SKM-1 treated with dmso at 0.1 percent for 144 hours (cell line): ENCODE data around the gene HERPUD2.
"Not testable (repeated sequence)": the region's sequence is repeated elsewhere in the genome, so short reads cannot be mapped to it uniquely, and the experiment has no call there.

Experiments used
- DNase-seq: peaks from one replicate; lab custom pipeline; 2025; ENCODE audit not compliant: unreplicated experiment; lab: John Stamatoyannopoulos, UW

HERPUD2 gene

DNA sequence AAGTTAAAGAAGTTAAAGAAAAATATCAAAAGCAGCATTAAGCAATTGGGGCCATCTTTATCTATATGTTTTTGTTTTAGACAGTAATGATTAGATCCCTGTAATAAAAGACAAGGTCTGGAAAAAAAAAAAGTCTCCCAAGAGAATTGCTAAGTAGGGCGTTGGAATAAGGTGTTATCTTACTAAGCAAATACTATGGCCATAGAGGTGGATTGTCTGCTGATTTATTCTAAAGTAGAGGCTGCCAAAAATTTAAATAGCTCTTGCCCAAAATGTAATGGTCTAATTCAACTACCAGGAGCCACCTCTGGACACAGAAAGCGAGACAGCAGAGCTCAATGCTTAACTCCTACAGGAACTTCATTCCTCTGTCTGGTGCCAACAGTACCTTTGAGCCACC is 71.6 kb downstream of the HERPUD2 start:
- no peak for DNase-seq

- DNase-seq = no peak
These were observed 75.1 kb downstream of the HERPUD2 start for GRCh38 chr7:35619863-35620262.

DNA sequence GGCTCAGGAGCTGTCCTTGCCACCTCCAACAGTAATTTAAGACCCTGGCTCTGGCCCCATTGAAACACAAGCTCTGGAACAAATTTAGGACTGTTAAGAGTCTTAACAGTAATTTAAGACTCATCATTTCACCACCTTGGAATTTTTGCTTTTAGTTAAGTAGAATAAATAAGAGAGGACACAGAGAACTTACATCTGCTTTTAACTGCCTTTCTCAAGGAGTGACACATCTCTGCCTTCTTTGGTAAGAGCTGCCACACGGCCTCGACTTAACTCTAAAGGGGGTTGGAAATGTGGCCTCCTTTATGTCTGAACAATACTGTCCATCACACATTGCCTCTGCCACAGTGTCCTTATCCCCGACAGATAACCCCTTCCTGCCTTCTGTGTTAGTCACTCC is 77.9 kb downstream of the HERPUD2 start:
- DNase-seq = no peak

DNA sequence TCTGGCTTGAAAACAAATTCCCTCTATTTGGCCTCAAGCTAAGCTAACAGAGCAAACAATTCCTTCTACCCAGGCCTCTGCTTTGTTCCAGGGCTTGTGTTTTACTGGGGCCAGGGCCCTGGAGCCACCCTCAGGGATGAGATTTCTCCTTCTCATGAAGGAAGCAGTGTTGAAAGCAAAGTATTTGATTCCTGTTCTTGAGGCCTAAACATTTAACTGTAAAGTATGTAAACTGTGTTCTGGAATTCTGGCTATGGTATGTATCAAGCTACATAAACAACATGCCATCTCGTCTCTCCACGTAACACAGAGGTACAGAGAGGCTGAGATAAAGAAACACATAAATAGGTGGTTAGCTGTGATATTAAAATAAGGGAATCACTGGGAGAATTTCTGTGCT is 81.8 kb downstream of the HERPUD2 start:
- no peak for DNase-seq

DNA sequence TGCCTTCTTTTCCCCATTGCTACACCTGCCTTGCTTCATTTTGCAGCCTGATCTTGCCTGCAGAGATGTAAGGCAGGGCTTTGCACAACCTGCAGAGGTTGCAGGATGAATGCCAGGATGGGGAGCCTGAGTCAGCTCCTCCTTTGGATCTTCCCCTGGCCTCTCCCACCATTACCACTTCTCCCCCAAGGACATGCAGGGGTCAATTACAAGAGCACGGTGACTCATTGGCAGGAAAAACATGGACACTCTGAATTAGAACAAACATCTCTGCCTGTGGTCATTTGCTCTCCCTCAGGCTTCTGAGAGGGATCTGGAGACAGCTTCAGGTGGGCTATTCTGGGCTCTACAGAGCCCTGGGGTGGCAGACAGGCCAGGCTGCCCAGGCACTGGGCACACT is 89.2 kb downstream of the HERPUD2 start:
- DNase-seq = no peak

GRCh38 chr7:35604595-35604994 is 90.3 kb downstream of the HERPUD2 start:
- DNase-seq = no peak

DNA sequence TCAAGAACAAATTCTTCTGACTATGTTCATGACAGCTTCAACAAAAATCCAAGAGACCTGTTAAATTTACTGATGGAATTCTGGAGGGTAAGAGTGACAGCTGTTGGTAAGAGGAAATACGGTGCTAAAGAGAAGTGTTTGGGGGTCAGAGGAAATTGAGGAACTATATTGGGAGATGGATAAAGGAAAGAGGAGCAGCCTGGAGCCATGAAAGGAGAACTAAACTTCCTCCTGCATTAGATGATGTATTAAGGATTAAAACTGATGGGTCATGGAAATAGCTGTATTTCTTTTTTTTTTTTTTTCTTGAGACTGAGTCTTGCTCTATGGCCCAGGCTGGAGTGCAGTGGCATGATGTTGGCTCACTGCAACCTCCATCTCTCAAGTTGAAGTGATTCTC is 95.3 kb downstream of the HERPUD2 start:
- no peak for DNase-seq

DNA sequence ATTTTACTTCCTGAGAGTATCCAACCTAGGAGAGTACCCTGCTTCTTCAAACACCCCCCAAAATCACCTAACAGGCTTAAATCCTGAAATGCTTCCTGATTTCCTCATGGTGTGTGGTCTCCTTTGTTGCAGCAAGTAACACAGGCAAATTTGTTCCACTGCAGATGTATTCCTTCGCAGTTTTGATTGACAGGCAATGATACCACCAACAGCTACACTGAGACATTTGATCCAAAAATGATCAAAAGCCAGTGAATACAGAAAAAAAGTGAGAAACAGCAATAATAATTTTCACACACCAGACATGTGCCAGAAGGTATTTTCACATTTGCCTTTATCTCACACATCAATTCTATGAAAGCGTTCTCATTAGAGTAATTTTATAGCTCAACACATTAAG is 95.9 kb downstream of the HERPUD2 start:
- no peak for DNase-seq

DNA sequence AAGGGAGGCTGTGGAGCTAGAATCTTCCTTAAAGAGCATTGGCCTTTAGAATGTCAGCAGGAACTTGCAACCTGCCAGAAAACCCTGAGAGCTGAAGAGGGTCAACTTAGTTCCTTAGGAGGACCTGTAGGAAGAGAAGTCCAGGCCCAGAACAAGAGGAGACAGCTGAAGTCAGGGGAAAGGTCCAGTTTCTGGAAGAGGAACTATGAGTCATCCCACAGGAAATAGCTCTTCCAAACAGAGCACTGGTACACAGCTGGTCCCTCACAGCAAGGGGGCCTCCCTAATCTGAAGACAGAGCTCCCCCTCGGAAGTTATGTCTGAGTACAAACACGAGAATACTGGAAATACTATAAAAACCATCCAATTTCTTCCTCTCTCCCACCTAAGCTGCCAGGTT is 98.9 kb downstream of the HERPUD2 start:
- peak; percentile 35 for DNase-seq

- DNase-seq = no peak
These were observed 101.0 kb downstream of the HERPUD2 start for GRCh38 chr7:35593899-35594298.

DNA sequence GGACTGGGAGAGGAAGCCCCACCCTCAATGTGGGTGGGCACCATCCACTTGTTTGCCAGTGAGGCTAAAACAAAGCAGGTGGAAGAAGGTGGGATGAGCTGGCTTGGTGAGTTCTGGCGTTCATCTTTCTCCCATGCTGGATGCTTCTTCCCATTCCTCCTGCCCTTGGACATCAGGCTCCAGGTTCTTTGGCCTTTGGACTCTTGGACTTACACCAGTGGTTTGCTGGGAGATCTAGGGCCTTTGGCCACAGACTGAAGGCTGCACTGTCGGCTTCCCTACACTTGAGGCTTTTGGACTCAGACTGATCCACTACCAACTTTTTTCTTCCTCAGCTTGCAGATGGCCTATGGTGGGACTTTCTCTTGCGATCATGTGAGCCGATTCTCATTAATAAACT is 106.3 kb downstream of the HERPUD2 start:
- DNase-seq = no peak

DNA sequence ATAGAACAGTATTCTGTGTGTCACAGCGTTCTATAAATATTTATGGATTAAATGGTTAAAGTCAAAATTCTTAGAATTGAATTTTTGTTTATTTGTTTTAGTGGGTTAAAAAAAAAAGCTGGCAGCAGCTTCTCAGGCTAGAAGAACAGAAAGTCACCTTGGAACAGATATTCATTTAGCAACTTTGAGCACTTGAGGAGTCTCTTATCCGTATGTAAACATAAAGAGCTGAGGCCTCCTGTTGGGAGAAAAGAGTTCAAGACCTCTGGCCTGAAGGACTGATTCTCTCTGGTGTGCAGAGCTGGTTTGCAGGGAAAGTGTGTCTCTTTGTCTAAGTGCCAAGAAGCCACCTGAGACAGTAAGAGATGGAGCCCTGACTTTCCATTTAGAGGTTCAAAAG is 109.9 kb downstream of the HERPUD2 start:
- no peak for DNase-seq

DNA sequence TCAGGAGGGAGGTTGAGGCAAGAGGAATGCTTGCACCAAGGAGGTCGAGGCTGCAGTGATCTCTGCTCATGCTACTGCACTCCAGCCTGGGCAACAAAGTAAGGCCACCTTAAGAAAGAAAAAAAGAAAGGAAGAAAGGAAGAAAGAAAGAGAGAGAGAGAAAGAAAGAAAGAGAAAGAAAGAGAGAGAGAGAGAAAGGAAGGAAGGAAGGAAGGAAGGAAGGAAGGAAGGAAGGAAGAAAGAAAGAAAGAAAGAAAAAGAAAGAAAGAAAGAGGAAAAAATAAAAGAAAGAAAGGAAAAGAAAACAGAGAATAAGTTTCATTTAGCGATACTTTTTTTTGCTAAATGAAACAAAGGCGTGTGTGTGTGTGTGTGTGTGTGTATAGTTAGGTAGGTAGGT is 110.4 kb downstream of the HERPUD2 start:
- DNase-seq = not testable (repeated sequence)
